Right ventricle myocardium inferior (tissue), 1 donor: ENCODE results near the gene HDDC3. TPM values are rescaled to one million over a fixed set of nuclear protein-coding genes. Genes with fewer than 3 reads are reported as not detected.
A peak's percentile ranks its signal among the peaks of the same experiment; 100 is the strongest.
"Not testable (repeated sequence)": the region's sequence is repeated elsewhere in the genome, so short reads cannot be mapped to it uniquely, and the experiment has no call there.

Experiments used
- ATAC-seq: fragments of 200-7000 bp; cut with Tn5 transposase; one replicate; pipeline ENCODE4 v1.9.1; 2020; ENCODE audit warnings: mild to moderate bottlenecking, moderate library complexity
- DNase-seq: peaks from one replicate; pipeline ENCODE4 v3.0.0; 2021; ENCODE audit errors: missing footprints
- intact Hi-C: fragments of 100-400 bp; cut with DNase I; formaldehyde crosslinking; loops from one replicate; pipeline ENCODE4 v1.11.0; 2022
- total RNA-seq: library from RNA; stranded (reverse); fragmentation: NEBNext Ultra II Directional; extraction: Animal tissue kit (Norgen Biotek cat#: 25700); gene quantifications from one replicate; pipeline ENCODE4 v1.2.1, GENCODE V29; 2021
- donor health status: DM: no; HTN: yes; CAD: no; lungs with severe emphysema.

Gene HDDC3
- total RNA-seq, 1 donor from 2014 or later: 18.9 TPM

GRCh38 chr15:90936823-90937222, 4.5 kb upstream of the HDDC3 start:
- ATAC-seq (no peak), DNase-seq (no peak)
- intact Hi-C loops: loop anchor here (10.0 kb wide), 1 partner anchor 1042 kb away; the partner anchor contains the start of gene AP3S2

- DNase-seq: peak; percentile 98
- peak; percentile 89 for ATAC-seq
- intact Hi-C loops: loop anchor here (2.0 to 10.0 kb wide), 4 partner anchors 48 to 1040 kb away; partner anchors contain the start of gene AP3S2
These were observed 2.8 kb upstream of the HDDC3 start, which contains the start of gene UNC45A for GRCh38 chr15:90934949-90935751. Gene UNC45A, plus strand, starts transcription at chr15:90935285. Its CDS starts 40 bp downstream, at chr15:90935325.

- DNase-seq (peak; percentile 91), ATAC-seq (peak; percentile 56)
- intact Hi-C loops: loop anchor here (2.0 to 10.0 kb wide), 4 partner anchors 47 to 1040 kb away; partner anchors contain the start of gene AP3S2
These were observed 2.1 kb upstream of the HDDC3 start for GRCh38 chr15:90934256-90934948.

- DNase-seq: no peak
- intact Hi-C loops: loop anchor here (5.0 to 10.0 kb wide), 3 partner anchors 46 to 1038 kb away; partner anchors contain the start of gene AP3S2
These were observed 952 bp upstream of the HDDC3 start for GRCh38 chr15:90933301-90933700.

GRCh38 chr15:90932660-90932991, 277 bp upstream of the HDDC3 start:
- no peak for ATAC-seq
- no peak for DNase-seq
- intact Hi-C loops: loop anchor here (5.0 to 10.0 kb wide), 3 partner anchors 45 to 1038 kb away; partner anchors contain the start of gene AP3S2

More at GRCh38 chr15:90933301-90933700, 952 bp upstream of the HDDC3 start:
- ATAC-seq: no peak

GRCh38 chr15:90931575-90931827, 848 bp downstream of the HDDC3 start:
- ATAC-seq (no peak), DNase-seq (no peak)
- intact Hi-C loops: loop anchor here (1.0 to 10.0 kb wide), 4 partner anchors 28 to 1037 kb away; partner anchors contain the start of genes AP3S2 and MAN2A2

GRCh38 chr15:90930861-90931574, 1.3 kb downstream of the HDDC3 start:
- ATAC-seq (no peak), DNase-seq (no peak)
- intact Hi-C loops: loop anchor here (1.0 to 10.0 kb wide), 4 partner anchors 28 to 1036 kb away; partner anchors contain the start of genes AP3S2 and MAN2A2

- DNase-seq (no peak), ATAC-seq (no peak)
- intact Hi-C loops: loop anchor here (5.0 to 10.0 kb wide), 3 partner anchors 42 to 1035 kb away; partner anchors contain the start of gene AP3S2
These were observed 2.9 kb downstream of the HDDC3 start for GRCh38 chr15:90929246-90930019.

GRCh38 chr15:90928106-90928505, 4.2 kb downstream of the HDDC3 start:
- intact Hi-C loops, DNase-seq: not testable (repeated sequence)

GRCh38 chr15:90926766-90927165, 5.6 kb downstream of the HDDC3 start:
- intact Hi-C loops, ATAC-seq, DNase-seq: not testable (repeated sequence)

More at GRCh38 chr15:90928106-90928505, 4.2 kb downstream of the HDDC3 start:
- ATAC-seq: not testable (repeated sequence)

- ATAC-seq: no peak
- no peak for DNase-seq
- intact Hi-C loops: no loop called here
These were observed 8.0 kb downstream of the HDDC3 start for GRCh38 chr15:90924375-90924774.

GRCh38 chr15:90922712-90923322, 9.5 kb downstream of the HDDC3 start:
- intact Hi-C loops, ATAC-seq: not testable (repeated sequence)

GRCh38 chr15:90921887-90922286, 10.5 kb downstream of the HDDC3 start:
- DNase-seq: no peak
- intact Hi-C loops: no loop called here
- ATAC-seq: no peak

More at GRCh38 chr15:90922712-90923322, 9.5 kb downstream of the HDDC3 start:
- not testable (repeated sequence) for DNase-seq

GRCh38 chr15:90918835-90919234, 13.5 kb downstream of the HDDC3 start:
- intact Hi-C loops: no loop called here
- ATAC-seq (peak; percentile 33), DNase-seq (no peak)

GRCh38 chr15:90918034-90918788, 14.1 kb downstream of the HDDC3 start:
- DNase-seq: no peak
- no peak for ATAC-seq
- intact Hi-C loops: no loop called here

- intact Hi-C loops: no loop called here
- no peak for ATAC-seq
These were observed 14.8 kb downstream of the HDDC3 start for GRCh38 chr15:90917569-90917968.

GRCh38 chr15:90916461-90916860, 15.9 kb downstream of the HDDC3 start:
- DNase-seq (no peak), ATAC-seq (no peak)
- intact Hi-C loops: no loop called here

More at GRCh38 chr15:90917569-90917968, 14.8 kb downstream of the HDDC3 start:
- DNase-seq: no peak
